Head of caudate nucleus (tissue), 42 donors: Measurements from ENCODE around the gene PGC.

ENCODE experiments used
- DNase-seq, 42 donors: peaks; one replicate each; pipeline versions ENCODE4 v3.0.0 to v3.0.0-alpha.2; 2020 to 2021; ENCODE audit warnings: mixed read lengths in 7 of 42
- intact Hi-C: fragments of 100-400 bp; cut with DNase I; formaldehyde crosslinking; loops from one replicate; pipeline ENCODE4 v1.15.0; 2022

PGC gene

DNA sequence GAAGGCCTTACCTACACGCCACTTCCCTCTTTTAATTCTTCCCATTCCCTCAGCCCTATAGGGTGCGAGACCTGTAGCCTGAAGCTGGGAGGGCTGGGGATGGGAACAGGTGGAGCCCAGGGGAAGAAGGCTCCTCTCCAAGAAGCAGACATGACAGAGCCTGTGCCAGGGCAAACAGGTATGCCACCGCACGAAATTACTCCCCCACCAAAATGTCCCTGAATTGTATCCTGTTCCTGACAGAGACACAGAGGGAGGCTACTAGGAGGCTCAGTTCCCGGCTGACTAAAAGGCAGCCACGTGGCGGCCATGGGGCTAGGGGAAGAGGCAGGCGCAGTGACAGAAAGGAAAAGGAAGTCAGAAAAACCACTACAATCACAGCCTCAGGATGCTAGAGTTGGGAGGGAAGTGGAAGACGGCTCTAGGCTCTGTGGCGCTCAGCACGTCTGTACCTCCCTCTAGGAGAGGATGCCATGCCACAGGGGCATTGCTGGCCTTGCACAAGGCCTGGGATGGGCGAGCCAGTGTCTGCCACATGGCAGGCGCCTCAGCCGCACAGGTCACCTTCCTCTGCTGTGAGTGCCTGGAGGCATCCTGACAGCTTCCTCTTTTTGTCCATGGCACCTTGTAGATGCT, 39.5 kb downstream of the PGC start:
- DNase-seq, result peak in 10 of 42 donors; percentile 43 to 70 (median 55)
- intact Hi-C loops, result no loop called here

DNA sequence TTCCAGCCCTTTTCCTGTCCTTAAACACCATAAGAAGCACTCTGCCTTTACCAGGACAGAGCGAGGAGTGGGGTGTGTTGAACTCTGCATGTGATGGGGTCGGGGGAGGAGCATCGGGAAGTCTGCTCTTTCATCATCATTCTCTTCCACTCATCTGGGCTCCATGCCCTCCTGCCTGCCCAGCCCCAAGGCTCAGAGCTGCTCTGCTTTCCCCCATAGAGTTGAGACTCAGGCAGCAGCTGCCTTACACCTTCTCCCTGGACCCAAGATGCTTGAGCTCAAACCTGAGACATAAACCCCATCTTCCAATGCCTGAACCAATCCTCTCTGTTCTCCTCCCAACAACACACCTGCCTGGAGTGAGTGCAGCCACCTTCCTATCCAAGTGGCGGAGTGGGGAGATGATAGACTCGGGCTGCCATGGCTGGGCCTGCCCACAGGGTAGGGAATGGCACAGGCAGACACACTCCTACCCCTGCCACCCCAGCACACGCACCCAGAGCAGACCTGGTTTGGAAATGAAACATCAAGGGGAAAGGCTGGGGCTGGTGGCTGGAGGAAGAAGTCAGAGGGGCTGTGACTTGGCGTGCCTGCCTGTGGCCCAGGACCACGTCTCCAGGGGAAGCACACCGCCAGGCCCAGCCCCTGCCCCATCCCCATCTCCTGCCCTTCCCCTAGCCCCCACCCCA, 40.2 kb downstream of the PGC start:
- DNase-seq, result peak in 38 of 42 donors; percentile 48 to 88 (median 70)
- intact Hi-C loops, result no loop called here

DNA sequence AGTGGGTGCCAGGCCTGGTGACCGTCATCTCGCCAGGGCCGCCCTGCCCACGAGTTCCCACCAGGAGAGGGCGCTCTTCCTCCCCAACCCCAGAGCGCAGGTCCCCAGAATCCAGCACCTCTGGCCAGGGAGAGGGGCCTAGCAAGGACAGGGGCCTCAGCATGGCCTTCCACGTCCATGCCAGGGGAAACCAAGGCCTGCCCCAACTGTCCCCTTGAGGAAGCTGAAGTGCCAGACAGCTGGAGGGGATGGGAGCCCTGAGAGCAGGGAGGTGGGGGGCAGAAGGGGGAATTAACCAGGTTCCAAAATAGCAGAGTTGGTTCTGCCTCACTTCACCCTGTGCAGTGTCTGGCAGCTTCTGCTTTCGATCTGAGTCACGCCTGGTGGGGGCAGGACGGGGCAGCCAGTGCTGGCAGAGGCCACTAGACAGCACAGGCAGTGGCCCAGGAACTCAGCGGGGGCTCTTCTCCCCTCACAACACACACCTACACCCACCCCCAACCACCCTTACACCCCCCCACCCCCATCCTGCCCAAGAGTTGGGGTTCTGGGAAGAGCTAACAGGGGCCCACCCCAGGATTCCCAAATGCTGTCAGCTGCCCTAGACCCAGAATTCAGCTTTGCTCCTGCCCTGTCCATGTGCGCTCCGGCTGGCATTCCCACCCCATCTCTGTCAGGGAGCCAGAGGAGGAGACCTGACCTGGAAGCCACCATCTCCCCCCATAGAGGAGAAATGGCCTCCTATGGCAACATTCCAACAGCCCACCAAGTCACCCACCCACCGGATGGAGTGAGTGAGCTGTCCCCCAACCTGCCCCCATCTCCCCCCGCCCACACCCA, 41.0 kb downstream of the PGC start:
- peak; percentile 70 to 96 (median 88) for DNase-seq
- intact Hi-C loops, result no loop called here

DNA sequence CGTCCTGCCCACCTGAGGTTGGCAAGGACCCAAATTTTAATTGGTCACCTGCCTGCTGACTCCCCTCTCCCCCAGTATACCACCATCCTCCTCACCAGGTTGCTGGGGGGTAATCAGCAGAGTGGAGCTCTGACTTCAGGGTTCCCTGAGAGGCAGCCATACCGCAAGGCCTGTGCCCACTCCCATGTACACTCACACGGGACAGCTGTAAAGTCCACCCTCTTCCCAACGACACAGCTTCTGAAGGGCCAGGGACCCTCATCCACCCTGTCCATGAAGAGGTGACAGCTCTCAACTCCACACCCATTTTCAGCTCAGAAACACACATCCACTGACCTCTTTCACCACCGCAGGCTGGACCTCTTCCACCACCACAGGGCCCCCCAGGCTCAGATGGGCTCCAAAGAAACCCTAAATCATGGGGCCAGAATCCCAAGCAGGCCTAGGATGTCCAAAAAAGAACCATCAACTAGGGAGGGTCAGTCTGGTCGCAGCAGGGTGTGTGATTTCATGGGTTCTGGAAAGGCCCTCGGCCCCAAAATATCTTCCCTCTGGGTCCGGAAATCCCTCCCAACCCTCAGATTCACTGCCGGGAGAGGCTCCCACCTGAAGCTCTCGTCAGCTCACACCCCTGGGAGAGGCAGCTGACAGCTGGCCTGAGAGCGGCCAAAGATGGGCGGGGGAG, 41.7 kb downstream of the PGC start:
- intact Hi-C loops, result no loop called here
- no peak for DNase-seq

DNA sequence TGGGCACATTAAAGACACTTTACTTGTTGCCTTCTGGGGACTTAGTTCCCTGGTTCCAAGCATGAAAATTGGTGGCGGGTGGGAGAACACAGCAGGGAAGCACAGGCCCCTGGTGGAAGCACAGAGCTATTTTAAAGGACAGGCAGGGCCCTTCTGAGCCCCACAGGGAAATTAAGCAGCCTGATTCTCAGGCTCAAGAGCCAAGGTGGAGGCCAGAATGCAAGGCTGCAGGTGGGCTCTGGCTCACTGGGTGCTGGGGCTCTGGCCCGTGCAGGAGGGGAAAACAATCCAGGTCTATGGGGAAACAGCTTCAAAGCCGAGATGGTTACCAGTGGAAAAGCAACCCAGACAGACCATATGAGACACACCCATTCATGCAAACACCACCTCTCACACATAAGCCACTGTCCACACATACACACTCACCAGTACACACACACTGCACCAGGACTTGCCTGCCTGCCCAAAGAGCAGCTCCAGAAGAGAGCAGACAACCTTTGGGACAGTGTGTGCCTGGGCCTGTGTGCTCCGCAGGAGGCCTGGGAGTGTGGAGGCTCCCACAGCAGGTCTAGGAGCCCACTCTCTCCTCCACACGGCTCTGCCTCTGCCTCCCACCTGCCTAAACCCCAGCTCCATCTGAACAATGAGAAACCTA, 42.4 kb downstream of the PGC start:
- DNase-seq, result no peak
- intact Hi-C loops, result no loop called here

DNA sequence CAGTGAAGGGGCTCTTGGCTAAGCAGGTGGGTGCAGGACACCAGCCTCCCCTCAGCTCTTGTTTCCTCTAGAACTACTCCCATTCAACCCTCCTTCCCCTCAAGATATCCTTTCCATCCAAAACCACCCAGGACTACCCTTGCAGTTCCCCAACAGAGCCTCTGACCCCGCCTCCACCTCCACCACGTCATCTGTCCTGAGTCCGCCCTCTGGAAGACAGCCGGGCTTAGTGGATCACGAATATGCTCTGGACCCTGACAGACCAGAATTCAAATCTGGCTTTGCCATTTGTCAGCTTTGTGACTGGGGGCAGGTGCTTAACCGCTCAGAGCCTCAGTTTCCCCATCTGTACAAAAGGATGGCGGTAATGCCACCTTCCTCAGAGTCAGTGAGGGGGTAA, 43.2 kb downstream of the PGC start:
- intact Hi-C loops, result no loop called here
- peak in 35 of 42 donors; percentile 48 to 88 (median 71) for DNase-seq

DNA sequence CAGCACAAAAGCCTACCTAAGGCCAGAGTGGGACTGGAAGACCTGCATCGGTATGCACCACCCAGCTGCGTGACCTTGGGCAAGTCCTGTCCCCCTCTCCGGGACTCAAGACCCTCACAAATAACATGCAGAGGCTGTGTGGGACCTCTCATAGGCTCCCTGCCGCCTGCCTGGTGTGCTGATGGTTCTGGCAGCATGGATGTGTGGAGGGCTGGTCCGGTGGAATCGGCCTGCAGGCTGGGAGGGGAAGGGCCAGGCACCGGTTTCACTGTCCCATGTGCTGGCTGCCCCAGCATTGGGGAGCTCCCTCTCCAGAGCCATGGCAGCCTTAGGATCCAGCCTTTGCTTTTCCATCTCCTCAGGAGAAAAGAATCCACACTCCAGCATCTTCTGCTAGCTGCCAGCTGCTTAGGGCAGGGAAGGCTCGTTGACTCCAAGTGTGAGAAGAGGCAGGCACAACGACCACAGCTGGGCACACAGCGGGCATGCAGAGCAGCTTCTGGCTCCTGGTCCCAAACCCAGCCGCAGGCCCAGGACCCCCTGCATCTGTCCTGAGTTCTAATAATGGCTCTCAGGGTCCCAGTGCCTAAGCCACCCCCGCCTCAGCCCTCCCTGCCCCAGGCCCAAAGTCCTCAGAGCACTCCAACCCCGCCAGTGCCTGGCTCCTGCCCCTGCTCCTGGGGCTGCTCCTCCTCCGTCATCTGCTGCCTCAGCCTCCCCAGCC, 44.3 kb downstream of the PGC start:
- intact Hi-C loops, result no loop called here

DNA sequence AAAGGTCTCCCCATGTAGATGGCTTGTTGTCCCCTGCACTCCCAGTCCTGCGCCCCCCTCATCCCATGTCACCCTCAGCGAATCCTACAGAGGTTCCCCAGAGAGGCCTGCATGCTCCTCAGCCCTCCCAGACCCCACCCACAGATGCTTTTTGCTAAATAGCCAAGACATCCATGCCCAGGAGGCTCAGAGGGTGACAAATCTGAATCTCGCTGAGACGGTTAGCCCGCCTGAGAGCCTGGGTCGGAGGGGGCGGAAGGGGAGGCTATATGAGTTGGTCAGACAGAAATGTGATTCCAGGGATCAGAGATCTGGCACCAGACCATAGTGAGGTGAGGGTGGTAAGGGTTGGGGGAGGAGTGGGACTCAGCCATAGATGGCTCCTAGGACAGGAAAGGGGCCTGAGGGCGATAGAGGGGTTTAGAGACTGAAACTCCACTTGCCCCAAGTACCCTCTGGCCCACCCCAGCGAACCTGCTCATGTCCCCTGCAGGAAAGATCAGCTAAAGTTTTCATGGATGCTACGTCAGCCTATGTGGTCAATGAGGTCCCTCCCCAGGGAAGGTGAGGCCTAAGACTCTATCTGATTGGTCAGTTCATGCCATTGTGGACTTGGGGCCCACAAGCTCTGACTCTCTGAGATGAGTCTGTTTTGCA, 45.0 kb downstream of the PGC start:
- intact Hi-C loops, result no loop called here
- no peak for DNase-seq

More for the DNA sequence above, 44.3 kb downstream of the PGC start:
- peak in 1 of 42 donors; percentile 30 for DNase-seq

DNA sequence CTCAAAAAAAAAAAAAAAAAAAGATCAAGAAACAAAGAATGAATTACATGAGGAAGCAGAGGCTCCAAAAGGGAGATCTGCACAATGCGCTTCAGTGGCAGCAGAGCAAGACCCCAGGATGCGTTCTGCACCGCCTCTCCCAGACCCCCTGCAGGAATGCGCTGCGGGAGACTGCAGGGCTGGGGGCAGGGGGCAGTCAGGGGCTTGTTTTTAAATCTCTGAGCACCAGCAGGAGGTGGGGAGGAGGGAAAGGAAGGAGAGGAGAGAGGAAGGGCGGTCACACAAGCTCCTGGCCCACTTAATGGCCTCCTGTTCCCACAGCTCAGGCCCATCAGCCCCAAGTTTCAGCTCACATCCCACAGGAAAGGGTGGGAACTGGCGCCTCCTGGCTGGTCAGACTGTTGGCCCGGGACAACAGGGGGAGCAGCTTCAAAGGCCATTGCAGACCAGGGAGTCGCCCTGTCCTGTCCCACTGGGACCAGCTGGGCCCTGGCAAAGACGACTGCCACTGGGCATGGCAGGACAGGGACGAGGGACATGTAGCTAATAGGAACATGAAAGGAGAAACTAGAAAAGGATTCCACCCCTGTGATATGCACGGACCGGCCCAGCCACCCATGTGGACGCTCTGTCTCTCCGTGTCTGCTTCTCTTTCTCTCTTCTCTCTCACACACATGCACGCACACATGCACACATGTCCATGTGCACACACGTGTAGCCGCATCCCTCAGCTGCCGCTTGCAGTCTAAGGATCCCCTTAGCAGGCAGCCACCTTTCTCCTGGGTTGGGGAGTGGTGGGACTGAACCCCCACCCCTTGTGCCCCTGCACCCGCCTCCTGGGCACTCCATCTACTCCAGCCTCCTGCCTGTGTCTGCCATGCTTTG, 46.5 kb downstream of the PGC start:
- peak in 30 of 42 donors; percentile 31 to 79 (median 62) for DNase-seq

DNA sequence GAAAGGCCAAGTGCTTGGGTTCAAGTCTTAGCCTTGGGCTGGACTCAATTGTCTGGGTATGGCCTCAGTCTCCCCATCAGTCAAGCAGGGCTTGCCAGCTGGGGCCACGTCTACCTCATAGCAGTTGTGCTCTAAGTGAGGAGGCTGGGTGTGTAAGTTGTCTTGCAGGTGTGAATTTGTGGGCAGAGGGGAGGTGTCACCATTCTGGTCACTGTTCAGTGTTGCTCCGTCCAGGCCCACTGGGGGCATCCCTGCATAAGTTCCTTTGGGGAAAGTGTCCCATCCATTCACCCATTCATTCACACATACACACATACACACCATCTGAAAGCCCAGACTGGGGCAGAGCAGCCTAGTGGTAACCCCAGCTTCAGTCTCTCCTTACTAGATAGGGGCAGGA, 48.1 kb downstream of the PGC start:
- intact Hi-C loops, result no loop called here

More for the DNA sequence above, 46.5 kb downstream of the PGC start:
- intact Hi-C loops, result no loop called here

DNA sequence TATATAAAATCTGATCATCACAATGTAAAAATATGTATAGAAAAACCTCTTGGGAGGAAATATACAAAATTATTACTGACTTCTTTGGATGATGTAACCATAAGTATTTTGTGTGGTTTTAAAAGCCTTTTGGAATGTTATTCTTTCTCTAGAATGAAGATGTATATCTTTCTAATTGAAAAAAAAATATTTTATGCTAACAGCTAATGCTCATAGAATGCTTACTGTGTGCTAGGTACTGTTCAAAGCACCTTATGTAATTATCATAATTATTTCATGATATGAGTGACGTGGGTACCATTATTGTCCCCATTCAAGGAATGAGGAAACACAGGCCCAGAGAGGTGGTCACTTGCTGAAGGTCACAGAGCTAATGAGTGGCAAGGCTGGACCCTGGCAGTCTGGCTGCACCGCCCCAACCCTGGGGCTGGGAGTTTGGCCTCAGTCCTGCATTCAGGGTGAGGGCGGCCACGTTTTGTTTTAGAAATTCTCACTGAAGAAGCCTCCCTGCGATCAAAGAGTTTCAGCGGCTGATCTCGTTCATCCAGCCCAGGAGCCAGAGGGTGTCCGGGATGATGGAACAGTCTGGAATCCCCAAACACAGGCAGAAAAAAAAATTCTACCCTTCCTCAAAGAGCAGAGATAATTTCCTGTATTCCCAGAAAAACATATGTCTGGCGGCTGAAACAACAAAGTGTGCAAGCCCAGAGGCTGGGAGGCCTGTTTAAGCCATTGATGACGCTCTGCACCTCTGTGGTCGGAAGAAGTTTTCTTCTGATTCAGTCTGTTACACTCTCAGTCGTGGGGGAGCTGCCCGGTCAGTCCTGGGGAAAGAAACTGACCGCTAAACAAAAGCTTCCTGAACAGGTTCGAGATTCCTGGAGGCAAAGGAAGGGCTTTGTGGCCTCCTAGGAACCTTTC, 49.1 kb downstream of the PGC start:
- peak in 1 of 42 donors; percentile 29 for DNase-seq

More for the DNA sequence above, 48.1 kb downstream of the PGC start:
- DNase-seq, result peak in 1 of 42 donors; percentile 33

DNA sequence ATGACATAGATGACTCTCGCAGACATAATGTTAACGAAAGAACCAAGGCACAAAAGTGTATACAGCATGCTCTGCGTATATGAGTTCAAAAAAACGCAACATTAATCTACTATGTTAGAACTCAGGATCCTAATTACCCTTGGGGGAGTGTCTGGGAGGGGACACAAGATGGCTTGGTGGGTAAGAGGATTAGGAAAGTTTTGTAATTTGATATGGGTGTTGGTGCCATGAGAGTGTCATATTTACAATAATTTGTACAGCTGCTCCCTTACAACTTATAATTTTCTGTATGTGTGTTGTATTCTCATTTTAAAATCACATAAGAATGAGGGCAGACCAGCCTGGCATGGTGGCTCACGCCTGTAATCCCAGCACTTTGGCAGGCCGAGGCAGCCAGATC, 50.4 kb downstream of the PGC start:
- intact Hi-C loops, result no loop called here
- no peak for DNase-seq

More for the DNA sequence above, 49.1 kb downstream of the PGC start:
- intact Hi-C loops, result no loop called here

DNA sequence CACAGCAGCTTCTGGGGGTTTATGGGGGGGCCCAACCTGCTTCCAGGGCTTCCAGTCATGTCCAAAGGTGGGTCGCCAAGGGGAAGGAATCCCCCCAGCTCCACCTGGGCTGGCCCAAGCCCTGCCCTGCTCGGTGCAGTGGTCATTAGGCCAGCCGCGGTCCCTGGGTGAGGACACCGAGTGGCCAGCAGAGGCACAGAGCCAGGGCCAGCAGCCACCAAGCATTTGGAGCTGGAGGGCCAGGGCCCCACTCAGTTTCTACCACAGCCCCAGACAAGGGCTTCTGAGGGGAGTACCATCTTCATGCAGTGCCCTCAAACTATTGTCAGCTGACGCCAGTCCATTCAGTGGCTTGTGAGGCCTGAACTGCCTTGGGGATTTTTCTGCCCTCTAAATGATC, 51.4 kb downstream of the PGC start:
- peak in 23 of 42 donors; percentile 39 to 78 (median 58) for DNase-seq
- intact Hi-C loops, result no loop called here

DNA sequence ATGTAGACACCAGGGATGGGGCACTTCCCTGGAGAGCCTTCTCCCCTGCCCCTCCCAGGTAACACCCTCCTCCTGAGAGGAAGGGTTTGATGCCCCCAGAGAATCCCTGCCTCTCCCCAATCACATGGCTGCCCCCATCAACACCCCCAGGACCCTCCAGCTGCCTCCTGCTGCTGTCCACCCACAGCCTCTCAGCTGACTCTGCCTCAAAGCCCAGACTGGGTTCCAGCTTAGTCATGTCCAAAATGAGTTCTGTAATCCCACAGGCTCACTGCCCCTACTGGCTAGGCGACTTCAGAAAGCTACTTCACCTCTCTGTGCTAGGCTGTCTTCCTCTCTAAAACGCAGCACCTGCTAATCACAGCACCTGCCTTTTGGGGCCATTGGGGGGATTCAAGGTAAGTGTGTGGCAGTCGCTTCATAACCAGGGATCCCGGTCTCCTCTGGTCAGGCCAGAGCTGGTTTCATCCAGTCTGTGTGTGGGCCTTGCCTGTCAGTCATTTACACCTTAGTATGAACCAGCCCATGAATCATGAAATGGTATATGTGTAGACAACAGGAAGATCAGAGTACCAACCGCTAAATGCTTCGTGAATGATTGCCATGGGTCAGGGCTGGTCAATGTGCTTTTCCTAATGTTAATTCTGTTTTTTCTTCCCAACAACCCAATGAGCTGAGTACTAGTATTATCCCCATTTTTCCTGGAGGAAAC, 52.2 kb downstream of the PGC start:
- intact Hi-C loops, result no loop called here

More for the DNA sequence above, 52.2 kb downstream of the PGC start:
- DNase-seq, result peak in 3 of 42 donors; percentile 53 to 70 (median 56)
